PC-3 (cell line): ENCODE results near the gene UGGT2.

Experiments used
- CTCF ChIP-seq: fragments of 300-600 bp; sonication (generic); conservative IDR thresholded peaks from 2 replicates; pipeline ENCODE4 v1.5.1; 2017; ENCODE audit warnings: antibody characterized with exemption, low read depth, mild to moderate bottlenecking, low read length
- EZH2 ChIP-seq: fragments of 300-600 bp; sonication (generic); IDR thresholded peaks from one replicate; pipeline ENCODE4 v1.6.1; 2017; ENCODE audit warnings: antibody characterized with exemption, mild to moderate bottlenecking, low read length; ENCODE audit not compliant: unreplicated experiment
- EZH2phosphoT487 ChIP-seq: fragments of 300-600 bp; sonication (generic); IDR thresholded peaks from 2 replicates; pipeline ENCODE4 v1.6.1; 2018; ENCODE audit warnings: mild to moderate bottlenecking, antibody characterized with exemption, low read length, borderline replicate concordance

DNA sequence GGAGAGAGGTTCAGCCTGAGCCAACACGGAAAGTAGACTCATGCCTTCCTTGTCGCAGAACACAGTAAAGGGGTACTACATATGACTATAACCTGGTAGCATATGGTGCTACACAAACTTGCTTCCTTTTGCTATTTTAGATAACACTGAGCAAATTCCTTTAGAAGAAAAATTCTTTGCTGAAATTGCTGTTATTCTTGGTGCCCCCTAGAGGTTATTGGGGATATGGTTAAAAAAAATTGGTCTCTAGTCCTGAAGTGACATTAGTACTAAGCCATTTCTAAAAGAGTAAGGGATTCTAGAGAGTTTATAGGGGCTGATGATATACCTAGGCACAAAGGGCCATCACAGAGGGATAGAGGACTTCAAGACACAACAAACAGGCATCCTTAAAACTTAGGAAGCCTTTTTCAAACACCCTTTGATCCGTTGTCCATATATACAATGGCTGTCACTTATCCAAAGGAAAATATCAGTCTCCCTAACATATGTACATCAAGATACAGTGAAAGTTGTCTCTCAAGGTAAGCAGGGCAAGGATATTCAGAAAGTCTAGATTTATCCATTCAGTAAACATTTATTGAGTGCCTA, 22.8 kb upstream of the UGGT2 start:
- TF ChIP-seq EZH2: no peak
- peak; percentile 66 for TF ChIP-seq CTCF
- no peak for TF ChIP-seq EZH2phosphoT487
